ENCODE measurements around the gene MTA3. TPM values are rescaled to one million over a fixed set of nuclear protein-coding genes. Genes with fewer than 3 reads are reported as not detected.
A peak's percentile ranks its signal among the peaks of the same experiment; 100 is the strongest.

The MTA3 gene
- total and polyA plus RNA-seq, 2 of the 8 experiments (the other 6 are each of a cell fraction or from before 2014, with no cell fraction given): 125 to 184 TPM

GRCh38 chr2:42769583-42770287, 201.3 kb downstream of the MTA3 start:
- FAIRE-seq: no peak
- CTCF ChIA-PET (ENCODE audit: partially characterized antibody): interaction anchor here (0.7 to 4.1 kb wide), 15 partner anchors 9 to 340 kb away, joined by 3 to 35 read pairs (median 3); no protein-coding TSS in a partner anchor
- no peak for TF ChIP-seq SIX5 (IDR thresholded peaks at IDR 0.05; ENCODE audit: low read depth, low read length)
- TF ChIP-seq GABPA (IDR thresholded peaks at IDR 0.05; ENCODE audit: borderline replicate concordance, insufficient read depth, low read length): no peak
- no peak for TF ChIP-seq CEBPB (IDR thresholded peaks at IDR 0.05; ENCODE audit: low read depth, low read length)

More at GRCh38 chr2:42769583-42770287, 201.3 kb downstream of the MTA3 start:
- Histone ChIP-seq H2AFZ (ENCODE audit: low read length) (no peak overlapping the region), H3K4ac (replicated peaks; ENCODE audit: insufficient read length, low read depth, low read length) (no peak overlapping the region), H4K5ac (ENCODE audit: insufficient read length, low read depth, low read length) (no peak overlapping the region), H4K20me1 (replicated peaks in 1 of 2; ENCODE audit: control insufficient read depth in 1 of 2, insufficient read depth in 2 of 2, low read length in 2 of 2) (no peaks in the 10 kb centered on the region), H2BK5ac (ENCODE audit: low read depth, low read length) (no peak overlapping the region), H3K56ac (replicated peaks; ENCODE audit: insufficient read length, low read depth, low read length) (no peak overlapping the region), H3K27me3 (replicated peaks in 1 of 4; ENCODE audit: control insufficient read depth in 3 of 4, extremely low read depth in 1 of 4, insufficient read depth in 3 of 4, low read length in 3 of 4) (no peaks in the 10 kb centered on the region), H2AK5ac (ENCODE audit: low read depth, low read length) (no peak overlapping the region), H3K23me2 (ENCODE audit: low read depth, low read length) (no peaks in the 10 kb centered on the region), H3K14ac (ENCODE audit: insufficient read length) (no peak overlapping the region), H3K79me1 (ENCODE audit: low read depth, low read length) (no peaks in the 10 kb centered on the region), H4K91ac (replicated peaks; ENCODE audit: insufficient read length, low read length) (no peak overlapping the region), H3K27ac (ENCODE audit: low read depth, low read length) (no peak overlapping the region), H3K4me3 (ENCODE audit: extremely low read depth in 1 of 4, insufficient read depth in 2 of 4, low read depth in 3 of 4, low read length in 4 of 4) (no peak overlapping the region), H3K9me3 (ENCODE audit: insufficient read depth in 2 of 2, low read depth in 1 of 2, low read length in 1 of 2) (no peaks in the 10 kb centered on the region), H3K4me1 (replicated peaks in 1 of 4; ENCODE audit: control insufficient read depth in 3 of 4, insufficient read depth in 4 of 4, low read length in 3 of 4) (peaks cover 1 to 16% (median 6%) of the 10 kb centered on the region in 4 experiments; a peak in 4 of 7 replicates), H2BK120ac (replicated peaks; ENCODE audit: low read depth, low read length) (no peak overlapping the region), H2BK12ac (ENCODE audit: low read depth, low read length) (no peak overlapping the region), H2BK20ac (ENCODE audit: low read length) (no peak overlapping the region), H3K18ac (ENCODE audit: extremely low read depth, low read length) (no peak overlapping the region), H4K8ac (ENCODE audit: extremely low read depth, insufficient read depth, low read length) (no peak overlapping the region; the same call in 1 of the 2 replicates), H3K79me2 (ENCODE audit: control insufficient read depth in 1 of 2, insufficient read depth in 2 of 2, low read length in 2 of 2) (no peaks in the 10 kb centered on the region), H3K4me2 (ENCODE audit: insufficient read depth in 1 of 2, low read depth in 2 of 2, low read length in 2 of 2) (no peak overlapping the region), H3K23ac (ENCODE audit: insufficient read length) (no peak overlapping the region), H2BK15ac (ENCODE audit: low read length) (no peak overlapping the region), H3K36me3 (ENCODE audit: control insufficient read depth in 2 of 4, insufficient read depth in 4 of 4, low read length in 3 of 4) (no peaks in the 10 kb centered on the region), H3K9ac (replicated peaks in 1 of 4; ENCODE audit: extremely low read depth in 1 of 4, low read depth in 3 of 4, low read length in 3 of 4) (no peak overlapping the region)
- DNase-seq (ENCODE audit: low read depth in 1 of 2, low spot score in 2 of 2): peak in 1 of 2 experiments; percentile 43
- 87% methylated on average over 8 of the region's 10 CpGs; no CpG with 5 or more reads in 1 of the 2 experiments for WGBS, 2 experiments (ENCODE audit: extremely low coverage in 1 of 2, insufficient coverage in 1 of 2, insufficient read length in 1 of 2, insufficient replicate concordance in 2 of 2, low coverage in 1 of 2, low lambda C conversion rate in 2 of 2, missing lambda C conversion rate in 1 of 2)
- POLR2A ChIA-PET (ENCODE audit: partially characterized antibody): interaction anchor here (1.2 to 2.1 kb wide), 3 partner anchors 9 to 41 kb away, joined by 4 to 6 read pairs (median 5); no protein-coding TSS in a partner anchor

Measured in H1 (cell line).